Transverse colon (tissue), 4 donors: Measurements from ENCODE around the gene GPR156. TPM values are rescaled to one million over a fixed set of nuclear protein-coding genes. Genes with fewer than 3 reads are reported as not detected.

Experiments used
- DNase-seq: peaks from one replicate; pipeline ENCODE4 v3.0.0-alpha.2; 2019
- H3K27ac ChIP-seq, 4 donors: fragments of 200-600 bp; sonication (generic); 2 replicates each; pipeline ENCODE4 v1.5.1; 2016 to 2018; ENCODE audit warnings: inconsistent platforms in 4 of 4
- H3K27me3 ChIP-seq: fragments of 200-600 bp; sonication (generic); 2 replicates; pipeline ENCODE4 v1.5.1; 2017; ENCODE audit warnings: inconsistent platforms
- H3K36me3 ChIP-seq, 4 donors: fragments of 200-600 bp; sonication (generic); 2 replicates each; pipeline ENCODE4 v1.5.1; 2017 to 2019; ENCODE audit warnings: inconsistent platforms in 4 of 4
- H3K4me1 ChIP-seq, 4 donors: fragments of 200-600 bp; sonication (generic); 2 replicates each; pipeline ENCODE4 v1.5.1; 2017 to 2020; ENCODE audit warnings: inconsistent platforms in 4 of 4
- H3K4me3 ChIP-seq, 4 donors: fragments of 200-600 bp; sonication (generic); 1 replicate in 1 of 4; 2 replicates in 3 of 4; pipeline versions ENCODE4 v1.5.1 to v1.6.1; 2017 to 2019; ENCODE audit warnings: inconsistent platforms in 4 of 4
- H3K9me3 ChIP-seq, 2 donors: fragments of 200-600 bp; sonication (generic); 2 replicates each; pipeline ENCODE4 v1.5.1; 2017 to 2019; ENCODE audit warnings: inconsistent platforms in 2 of 2
- CTCF ChIP-seq, 5 experiments: fragments of 200-600 bp in 3 of 5; fragments of 450-650 bp in 2 of 5; sonication (generic) in 3 of 5; IDR thresholded peaks; 1 replicate in 2 of 5; 2 replicates in 3 of 5; pipeline ENCODE4 v1.5.1; 2016 to 2017; ENCODE audit warnings: antibody characterized with exemption in 5 of 5, inconsistent platforms in 3 of 5, mild to moderate bottlenecking in 2 of 5, moderate library complexity in 1 of 5
- EP300 ChIP-seq: sonication (generic); formaldehyde crosslinking; IDR thresholded peaks from one replicate; pipeline ENCODE4 v1.6.1; 2017; ENCODE audit warnings: antibody characterized with exemption, low read depth
- POLR2A ChIP-seq: fragments of 450-650 bp; IDR thresholded peaks from one replicate; pipeline ENCODE4 v1.6.1; 2016; ENCODE audit warnings: antibody characterized with exemption, mild to moderate bottlenecking, moderate library complexity
- POLR2AphosphoS5 ChIP-seq, 3 donors: sonication (generic); formaldehyde crosslinking; IDR thresholded peaks; one replicate each; pipeline ENCODE4 v1.6.1; 2016; ENCODE audit warnings: antibody characterized with exemption in 3 of 3
- WGBS, 2 donors: methylation state at CpG; one replicate each; pipeline ENCODE4 v1.1.5; 2018; ENCODE audit warnings: low coverage in 1 of 2; 5-methylcytosine and 5-hydroxymethylcytosine counted together
- in situ Hi-C, 4 donors: fragments of 200-750 bp; cut with MboI; loops; one replicate each; pipeline versions ENCODE4 v1.15.0 to v1.15.1; 2017; ENCODE audit warnings: low sequenced_read_pairs in 3 of 4, low pct_ligation_motif_present in 1 of 4, low pct_unique_long_range_greater_than_20kb in 1 of 4
- intact Hi-C: fragments of 100-400 bp; cut with DNase I; formaldehyde crosslinking; loops from one replicate; pipeline ENCODE4 v1.15.1; 2023; ENCODE audit warnings: low total_unique reads
- total RNA-seq, 4 donors: library from RNA; depleted of rRNA; stranded (reverse); fragments of >200 nt; gene quantifications; one replicate each; pipeline ENCODE4 v1.1.0, GENCODE V29; 2016

Gene GPR156
- under 1 TPM in 2 of 4 donors, not detected in 2; 0.27 to 0.48 TPM for total RNA-seq

GRCh38 chr3:120284747-120285507 is at the start of gene GPR156:
TSS of gene GPR156 (minus strand) at chr3:120285222. CDS start at chr3:120244098, 41,124 bp downstream.
- no peak within 1 kb of the TSS for H3K27ac ChIP-seq
- H3K4me1 ChIP-seq = peaks cover 0 to 7% (median 4%) of the 10 kb centered on the region in 4 donors
- no peaks in the 10 kb centered on the region for H3K9me3 ChIP-seq
- H3K36me3 ChIP-seq = no peaks in the 10 kb centered on the region
- DNase-seq = no peak
- 20 to 28% methylated on average over 3 to 32 of the region's 72 CpGs for WGBS, 2 donors
- intact Hi-C loops = no loop called here
- in situ Hi-C loops = no loop called here
- peak within 1 kb of the TSS; percentile 14 to 57 (median 36) for H3K4me3 ChIP-seq
- H3K27me3 ChIP-seq = peaks cover 35% of the 10 kb centered on the region
- TF ChIP-seq POLR2AphosphoS5 (IDR thresholded peaks at IDR 0.05) (no peak), CTCF (IDR thresholded peaks at IDR 0.05) (no peak), POLR2A (no peak), EP300 (no peak)

- in situ Hi-C loops (no loop called here), intact Hi-C loops (no loop called here)
- H3K4me3 ChIP-seq = no peak overlapping the region
- H3K27me3 ChIP-seq = no peaks in the 10 kb centered on the region
- TF ChIP-seq POLR2A (no peak), EP300 (no peak), POLR2AphosphoS5 (IDR thresholded peaks at IDR 0.05) (no peak), CTCF (IDR thresholded peaks at IDR 0.05) (no peak)
- no peak for DNase-seq
- H3K27ac ChIP-seq = no peak overlapping the region
- H3K4me1 ChIP-seq = peaks cover 0 to 4% (median 0%) of the 10 kb centered on the region in 4 donors
- H3K36me3 ChIP-seq = peaks cover 0 to 32% (median 11%) of the 10 kb centered on the region in 4 donors
- no peaks in the 10 kb centered on the region for H3K9me3 ChIP-seq
- WGBS, 2 donors = 92 to 100% methylated on average over 2 to 8 of the region's 8 CpGs
These were observed 47.6 kb upstream of the GPR156 start for GRCh38 chr3:120332646-120333045.

- in situ Hi-C loops (no loop called here), intact Hi-C loops (no loop called here)
- WGBS, 2 donors = 58 to 92% methylated on average over 2 of the region's 2 CpGs
These were observed 46.1 kb upstream of the GPR156 start for GRCh38 chr3:120331076-120331475.

GRCh38 chr3:120326784-120327183 is 41.8 kb upstream of the GPR156 start:
- Histone ChIP-seq H3K27me3 (no peaks in the 10 kb centered on the region), H3K4me1 (no peaks in the 10 kb centered on the region), H3K36me3 (peaks cover 0 to 15% (median 5%) of the 10 kb centered on the region in 4 donors), H3K27ac (no peak overlapping the region), H3K4me3 (no peak overlapping the region), H3K9me3 (no peaks in the 10 kb centered on the region)
- WGBS, 2 donors = 91 to 93% methylated on average over 2 of the region's 2 CpGs
- no peak for DNase-seq
- TF ChIP-seq EP300 = no peak
- TF ChIP-seq CTCF (IDR thresholded peaks at IDR 0.05) = no peak
- no peak for TF ChIP-seq POLR2AphosphoS5 (IDR thresholded peaks at IDR 0.05)
- no peak for TF ChIP-seq POLR2A
- intact Hi-C loops = no loop called here
- in situ Hi-C loops = no loop called here

More at GRCh38 chr3:120331076-120331475, 46.1 kb upstream of the GPR156 start:
- TF ChIP-seq POLR2A = no peak
- no peak for TF ChIP-seq POLR2AphosphoS5 (IDR thresholded peaks at IDR 0.05)
- TF ChIP-seq EP300 = no peak
- peaks cover 0 to 32% (median 11%) of the 10 kb centered on the region in 4 donors for H3K36me3 ChIP-seq
- no peak overlapping the region for H3K4me3 ChIP-seq
- no peaks in the 10 kb centered on the region for H3K27me3 ChIP-seq
- peaks cover 0 to under 1% (median 0%) of the 10 kb centered on the region in 4 donors for H3K4me1 ChIP-seq
- no peak for DNase-seq
- no peaks in the 10 kb centered on the region for H3K9me3 ChIP-seq
- H3K27ac ChIP-seq = no peak overlapping the region
